ENCODE results near the gene KRTAP5-3. TPM values are rescaled to one million over a fixed set of nuclear protein-coding genes. Genes with fewer than 3 reads are reported as not detected.

Gene KRTAP5-3
- total RNA-seq, 1 experiment from 2014 or later: not detected

DNA sequence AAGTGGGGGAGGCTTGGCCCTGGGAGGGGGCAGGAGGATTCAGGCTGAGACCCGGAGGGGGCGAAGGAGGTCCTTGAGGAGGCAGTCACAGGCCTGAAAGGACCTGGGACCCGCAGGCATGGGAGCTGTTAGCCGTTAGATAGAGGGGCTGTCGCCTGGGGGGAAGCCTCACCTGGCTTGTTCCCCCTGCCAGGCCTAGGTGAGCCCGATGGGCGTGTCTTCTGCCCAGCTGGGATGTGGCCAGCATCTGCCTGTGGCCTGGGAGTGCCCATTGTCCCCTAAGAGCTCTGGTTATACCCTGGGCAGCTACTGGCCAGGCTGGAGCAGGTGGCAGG, 34.4 kb downstream of the KRTAP5-3 start:
- no peak overlapping the region for H3K56ac ChIP-seq (ENCODE audit: insufficient read length, low read depth, low read length)
- peaks cover 6 to 7% of the 10 kb centered on the region in 2 experiments for H3K9me3 Mint-ChIP-seq
- no CpG with 5 or more reads among the region's 7 CpGs for WGBS (ENCODE audit: extremely low coverage, insufficient read length, low lambda C conversion rate)
- no peak overlapping the region for H2AK5ac ChIP-seq (ENCODE audit: insufficient read length, low read length)
- H3K27ac ChIP-seq (ENCODE audit: insufficient read length, low read depth, low read length): no peak overlapping the region
- H3K27me3 ChIP-seq (ENCODE audit: insufficient read depth, low read length): peaks cover 19% of the 10 kb centered on the region
- peak overlapping the region; percentile 41 to 62; a peak in 2 of 5 replicates for H3K4me3 Mint-ChIP-seq
- no peaks in the 10 kb centered on the region for H3K4me1 ChIP-seq (ENCODE audit: insufficient read depth, low read length)
- peak overlapping the region; percentile 54 for H3K4me2 ChIP-seq (ENCODE audit: insufficient read depth, insufficient read length, low read length)
- peaks cover 0 to 4% (median 0%) of the 10 kb centered on the region in 3 experiments; a peak in 3 of 7 replicates for H3K36me3 Mint-ChIP-seq (ENCODE audit: insufficient read depth in 1 of 3, low read depth in 3 of 3)
- no peak overlapping the region for H2BK5ac ChIP-seq (ENCODE audit: insufficient read length, low read length)
- no peak overlapping the region for H3K4ac ChIP-seq (ENCODE audit: low read depth, low read length)
- H4K5ac ChIP-seq (ENCODE audit: insufficient read length, low read depth, low read length): no peak overlapping the region
- H2BK12ac ChIP-seq (ENCODE audit: insufficient read length, low read depth, low read length): no peak overlapping the region
- peak; percentile 74 for DNase-seq
- H3K79me2 ChIP-seq (ENCODE audit: insufficient read depth, low read length): no peaks in the 10 kb centered on the region
- peaks cover 79% of the 10 kb centered on the region for H3K27me3 Mint-ChIP-seq (ENCODE audit: low read depth)
- no peak overlapping the region for H3K23ac ChIP-seq (ENCODE audit: insufficient read length, low read depth, low read length)
- no peak overlapping the region for H3K14ac ChIP-seq (ENCODE audit: insufficient read depth, low read length)
- H3K27ac Mint-ChIP-seq: no peak overlapping the region
- TF ChIP-seq, protein P1, sequence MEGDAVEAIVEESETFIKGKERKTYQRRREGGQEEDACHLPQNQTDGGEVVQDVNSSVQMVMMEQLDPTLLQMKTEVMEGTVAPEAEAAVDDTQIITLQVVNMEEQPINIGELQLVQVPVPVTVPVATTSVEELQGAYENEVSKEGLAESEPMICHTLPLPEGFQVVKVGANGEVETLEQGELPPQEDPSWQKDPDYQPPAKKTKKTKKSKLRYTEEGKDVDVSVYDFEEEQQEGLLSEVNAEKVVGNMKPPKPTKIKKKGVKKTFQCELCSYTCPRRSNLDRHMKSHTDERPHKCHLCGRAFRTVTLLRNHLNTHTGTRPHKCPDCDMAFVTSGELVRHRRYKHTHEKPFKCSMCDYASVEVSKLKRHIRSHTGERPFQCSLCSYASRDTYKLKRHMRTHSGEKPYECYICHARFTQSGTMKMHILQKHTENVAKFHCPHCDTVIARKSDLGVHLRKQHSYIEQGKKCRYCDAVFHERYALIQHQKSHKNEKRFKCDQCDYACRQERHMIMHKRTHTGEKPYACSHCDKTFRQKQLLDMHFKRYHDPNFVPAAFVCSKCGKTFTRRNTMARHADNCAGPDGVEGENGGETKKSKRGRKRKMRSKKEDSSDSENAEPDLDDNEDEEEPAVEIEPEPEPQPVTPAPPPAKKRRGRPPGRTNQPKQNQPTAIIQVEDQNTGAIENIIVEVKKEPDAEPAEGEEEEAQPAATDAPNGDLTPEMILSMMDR (conservative IDR thresholded peaks at IDR 0.05): no peak
- H3K9me3 ChIP-seq (ENCODE audit: control insufficient read depth, low read depth, low read length): no peaks in the 10 kb centered on the region
- no peak overlapping the region for H2BK120ac ChIP-seq (ENCODE audit: low read depth, low read length, poor library complexity, severe bottlenecking)
- H3K4me1 Mint-ChIP-seq: peaks cover 12 to 26% of the 10 kb centered on the region in 2 experiments
- H2BK20ac ChIP-seq (ENCODE audit: low read depth, low read length, poor library complexity, severe bottlenecking): no peak overlapping the region
- H2AFZ ChIP-seq (ENCODE audit: low read length): no peak overlapping the region
- H3K9ac ChIP-seq (ENCODE audit: extremely low read depth, insufficient read length, low read length): no peak overlapping the region
- H2BK15ac ChIP-seq (ENCODE audit: low read depth, low read length): no peak overlapping the region
- H4K8ac ChIP-seq (replicated peaks; ENCODE audit: insufficient read length, low read depth, low read length): no peak overlapping the region
- H4K20me1 ChIP-seq (ENCODE audit: control insufficient read depth, insufficient read depth, insufficient read length): no peaks in the 10 kb centered on the region
- H3T11ph ChIP-seq (ENCODE audit: low read length): no peak overlapping the region
- no peak overlapping the region for H4K91ac ChIP-seq (ENCODE audit: insufficient read length, low read depth, low read length)
- no peak overlapping the region for H3K18ac ChIP-seq (ENCODE audit: insufficient read length, low read depth, low read length)
- H3K23me2 ChIP-seq (ENCODE audit: insufficient read length, low read depth, low read length, poor library complexity, severe bottlenecking): peaks cover 22% of the 10 kb centered on the region
- H3K79me1 ChIP-seq (ENCODE audit: insufficient read depth, low read depth, low read length, poor library complexity, severe bottlenecking): no peaks in the 10 kb centered on the region
